Testis (tissue), 2 donors: ENCODE measurements around the gene SLAMF9.

Experiments used
- POLR2A ChIP-seq: fragments of 450-650 bp; IDR thresholded peaks from one replicate; pipeline ENCODE4 v1.6.1; 2017; ENCODE audit warnings: antibody characterized with exemption, mild to moderate bottlenecking, moderate library complexity
- TF ChIP-seq, protein P1 (sequence below), 3 experiments: fragments of 450-650 bp in 2 of 3; fragments of 200-600 bp in 1 of 3; sonication (generic) in 1 of 3; IDR thresholded peaks; one replicate each; pipeline ENCODE4 v1.5.1; 2016 to 2019; ENCODE audit warnings: antibody characterized with exemption in 3 of 3, mild to moderate bottlenecking in 2 of 3, moderate library complexity in 1 of 3

DNA sequence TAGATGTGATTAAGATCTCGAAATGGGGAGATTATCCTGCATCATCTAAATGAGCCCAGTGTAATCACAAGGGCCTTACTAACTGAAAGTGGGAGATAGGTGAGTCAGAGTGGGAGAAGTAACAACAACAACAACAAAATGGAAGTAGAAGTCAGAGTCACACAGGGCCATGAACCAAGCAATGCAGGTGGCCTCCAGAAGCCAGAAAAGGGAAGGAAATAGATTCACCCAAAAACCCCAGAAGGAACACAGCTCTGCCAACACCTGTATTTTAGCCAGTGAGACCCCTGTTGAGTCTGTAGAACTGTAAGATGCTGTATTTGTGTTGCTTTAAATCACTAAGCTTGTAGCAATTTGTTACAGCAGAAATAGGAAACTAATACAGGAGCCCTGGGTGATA lies 32.8 kb downstream of the SLAMF9 start:
- TF ChIP-seq, protein P1, sequence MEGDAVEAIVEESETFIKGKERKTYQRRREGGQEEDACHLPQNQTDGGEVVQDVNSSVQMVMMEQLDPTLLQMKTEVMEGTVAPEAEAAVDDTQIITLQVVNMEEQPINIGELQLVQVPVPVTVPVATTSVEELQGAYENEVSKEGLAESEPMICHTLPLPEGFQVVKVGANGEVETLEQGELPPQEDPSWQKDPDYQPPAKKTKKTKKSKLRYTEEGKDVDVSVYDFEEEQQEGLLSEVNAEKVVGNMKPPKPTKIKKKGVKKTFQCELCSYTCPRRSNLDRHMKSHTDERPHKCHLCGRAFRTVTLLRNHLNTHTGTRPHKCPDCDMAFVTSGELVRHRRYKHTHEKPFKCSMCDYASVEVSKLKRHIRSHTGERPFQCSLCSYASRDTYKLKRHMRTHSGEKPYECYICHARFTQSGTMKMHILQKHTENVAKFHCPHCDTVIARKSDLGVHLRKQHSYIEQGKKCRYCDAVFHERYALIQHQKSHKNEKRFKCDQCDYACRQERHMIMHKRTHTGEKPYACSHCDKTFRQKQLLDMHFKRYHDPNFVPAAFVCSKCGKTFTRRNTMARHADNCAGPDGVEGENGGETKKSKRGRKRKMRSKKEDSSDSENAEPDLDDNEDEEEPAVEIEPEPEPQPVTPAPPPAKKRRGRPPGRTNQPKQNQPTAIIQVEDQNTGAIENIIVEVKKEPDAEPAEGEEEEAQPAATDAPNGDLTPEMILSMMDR (IDR thresholded peaks at IDR 0.05): no peak
- no peak for TF ChIP-seq POLR2A
